GM23248 (cell line): ENCODE results near the gene KITLG. TPM values are rescaled to one million over a fixed set of nuclear protein-coding genes. Genes with fewer than 3 reads are reported as not detected.
A peak's percentile ranks its signal among the peaks of the same experiment; 100 is the strongest.

Source experiments
- DNase-seq: peaks from one replicate; pipeline ENCODE4 v3.0.0-alpha.2; 2015
- H2AFZ ChIP-seq: fragments of 200-600 bp; sonication (generic); 2 replicates; pipeline ENCODE4 v1.6.1; 2016; ENCODE audit warnings: antibody characterized with exemption
- H3F3A ChIP-seq: fragments of 200-600 bp; sonication (generic); 2 replicates; pipeline ENCODE4 v1.6.1; 2016; ENCODE audit warnings: mild to moderate bottlenecking, antibody characterized with exemption, mixed run types; ENCODE audit not compliant: insufficient read depth
- H3K27ac ChIP-seq: fragments of 200-600 bp; sonication (generic); 2 replicates; pipeline ENCODE4 v1.5.1; 2016; ENCODE audit warnings: mild to moderate bottlenecking
- H3K27me3 ChIP-seq: fragments of 200-600 bp; sonication (generic); replicated peaks from 2 replicates; pipeline ENCODE4 v1.6.1; 2016; ENCODE audit warnings: mild to moderate bottlenecking; ENCODE audit not compliant: insufficient read depth
- H3K36me3 ChIP-seq: fragments of 200-600 bp; sonication (generic); 2 replicates; pipeline ENCODE4 v1.6.1; 2016; ENCODE audit warnings: low read depth, mild to moderate bottlenecking
- H3K4me1 ChIP-seq: fragments of 200-600 bp; sonication (generic); 2 replicates; pipeline ENCODE4 v1.6.1; 2016; ENCODE audit warnings: mild to moderate bottlenecking; ENCODE audit not compliant: insufficient read depth
- H3K4me2 ChIP-seq: fragments of 200-600 bp; sonication (generic); one replicate; pipeline ENCODE4 v1.6.1; 2016; ENCODE audit warnings: mild to moderate bottlenecking; ENCODE audit not compliant: unreplicated experiment
- H3K4me3 ChIP-seq: fragments of 200-600 bp; sonication (generic); 2 replicates; pipeline ENCODE4 v1.5.1; 2016; ENCODE audit warnings: mild to moderate bottlenecking
- H3K79me2 ChIP-seq: fragments of 200-600 bp; sonication (generic); 2 replicates; pipeline ENCODE4 v1.6.1; 2016; ENCODE audit warnings: mild to moderate bottlenecking; ENCODE audit not compliant: insufficient read depth
- H3K9ac ChIP-seq: fragments of 200-600 bp; sonication (generic); 2 replicates; pipeline ENCODE4 v1.6.1; 2016; ENCODE audit warnings: mild to moderate bottlenecking
- H3K9me2 ChIP-seq: fragments of 200-600 bp; sonication (generic); 2 replicates; pipeline ENCODE4 v1.6.1; 2016; ENCODE audit warnings: mixed run types, mild to moderate bottlenecking, moderate library complexity; ENCODE audit not compliant: insufficient read depth
- H3K9me3 ChIP-seq: fragments of 200-600 bp; sonication (generic); one replicate; pipeline ENCODE4 v1.6.1; 2017; ENCODE audit warnings: low read depth
- H4K20me1 ChIP-seq: fragments of 200-600 bp; sonication (generic); 2 replicates; pipeline ENCODE4 v1.6.0; 2016; ENCODE audit not compliant: insufficient read depth
- EZH2 ChIP-seq: fragments of 200-600 bp; sonication (generic); IDR thresholded peaks from 2 replicates; pipeline ENCODE4 v1.6.1; 2018; ENCODE audit warnings: antibody characterized with exemption, mild to moderate bottlenecking; ENCODE audit not compliant: insufficient read depth, poor library complexity, severe bottlenecking
- EZH2phosphoT487 ChIP-seq: fragments of 200-600 bp; sonication (generic); IDR thresholded peaks from 2 replicates; pipeline ENCODE4 v1.6.1; 2018; ENCODE audit warnings: antibody characterized with exemption, moderate library complexity, mild to moderate bottlenecking, low read depth; ENCODE audit not compliant: insufficient read depth
- WGBS, 2 experiments: methylation state at CpG; one replicate each; pipeline ENCODE4 v1.1.6; 2015 to 2017; ENCODE audit warnings: low lambda C conversion rate in 2 of 2, low coverage in 1 of 2; ENCODE audit errors: missing lambda C conversion rate in 2 of 2; 5-methylcytosine and 5-hydroxymethylcytosine counted together
- in situ Hi-C: fragments of 300-500 bp; cut with MboI; formaldehyde crosslinking; loops from 2 replicates; pipeline ENCODE4 v1.15.0; 2020
- polyA plus RNA-seq: library from polyadenylated mRNA; unstranded; fragments of >200 nt; fragmentation: Nextera tagmentation; extraction: Ambion mirVana; gene quantifications from 2 replicates; pipeline ENCODE4 v1.2.1, GENCODE V29; 2016
- total RNA-seq: library from RNA; depleted of rRNA; stranded (reverse); fragments of >200 nt; shearing (Covaris generic); gene quantifications from 2 replicates; pipeline ENCODE4 v1.2.3, GENCODE V29; 2014

KITLG gene
- total and polyA plus RNA-seq, 2 experiments from 2014 or later: 34.8 to 98.4 TPM

- Histone ChIP-seq H3K79me2 (no peaks in the 10 kb centered on the region), H3K4me3 (no peak overlapping the region), H3K4me1 (no peaks in the 10 kb centered on the region), H4K20me1 (no peaks in the 10 kb centered on the region), H2AFZ (no peak overlapping the region), H3K9me3 (no peaks in the 10 kb centered on the region), H3K27ac (no peak overlapping the region), H3K36me3 (no peaks in the 10 kb centered on the region), H3F3A (peaks cover 9% of the 10 kb centered on the region; the same call in 1 of the 2 replicates), H3K27me3 (no peaks in the 10 kb centered on the region), H3K9me2 (no peaks in the 10 kb centered on the region), H3K9ac (no peak overlapping the region), H3K4me2 (no peak overlapping the region)
- peak; percentile 18 for DNase-seq
- TF ChIP-seq EZH2phosphoT487 (no peak), EZH2 (no peak)
- in situ Hi-C loops: no loop called here
- WGBS, 2 experiments: 65 to 68% methylated on average over 1 of the region's 1 CpG
These were observed 35.2 kb upstream of the KITLG start for GRCh38 chr12:88615490-88615889.

- TF ChIP-seq EZH2 (no peak), EZH2phosphoT487 (no peak)
- H3K79me2 ChIP-seq: no peaks in the 10 kb centered on the region
- peaks cover 4% of the 10 kb centered on the region for H3K9me3 ChIP-seq
- H2AFZ ChIP-seq: no peak overlapping the region
- no peak overlapping the region for H3K9ac ChIP-seq
- H3K36me3 ChIP-seq: no peaks in the 10 kb centered on the region
- no peaks in the 10 kb centered on the region for H4K20me1 ChIP-seq
- peaks cover 14% of the 10 kb centered on the region; the same call in 1 of the 2 replicates for H3F3A ChIP-seq
- H3K9me2 ChIP-seq: no peaks in the 10 kb centered on the region
- H3K27ac ChIP-seq: no peak overlapping the region
- no peak overlapping the region for H3K4me2 ChIP-seq
- no peak overlapping the region for H3K4me3 ChIP-seq
- in situ Hi-C loops: no loop called here
- H3K27me3 ChIP-seq: no peaks in the 10 kb centered on the region
- no peak for DNase-seq
- peaks cover 17% of the 10 kb centered on the region for H3K4me1 ChIP-seq
These were observed 24.4 kb upstream of the KITLG start for GRCh38 chr12:88604646-88605045.

- H3K27ac ChIP-seq: peak overlapping the region; percentile 40
- peaks cover 15% of the 10 kb centered on the region; the same call in 1 of the 2 replicates for H3F3A ChIP-seq
- peaks cover 17% of the 10 kb centered on the region for H3K4me1 ChIP-seq
- H3K4me3 ChIP-seq: no peak overlapping the region
- WGBS, 2 experiments: 4 to 5% methylated on average over 4 of the region's 4 CpGs
- in situ Hi-C loops: no loop called here
- H4K20me1 ChIP-seq: no peaks in the 10 kb centered on the region
- TF ChIP-seq EZH2: no peak
- TF ChIP-seq EZH2phosphoT487: no peak
- peaks cover 2% of the 10 kb centered on the region for H3K9me3 ChIP-seq
- peak; percentile 94 for DNase-seq
- H3K27me3 ChIP-seq: no peaks in the 10 kb centered on the region
- H3K4me2 ChIP-seq: peak overlapping the region; percentile 14
- no peaks in the 10 kb centered on the region for H3K9me2 ChIP-seq
- no peak overlapping the region for H3K9ac ChIP-seq
- peak overlapping the region; percentile 15; the same call in 1 of the 2 replicates for H2AFZ ChIP-seq
- H3K36me3 ChIP-seq: no peaks in the 10 kb centered on the region
- H3K79me2 ChIP-seq: no peaks in the 10 kb centered on the region
These were observed 20.0 kb upstream of the KITLG start for GRCh38 chr12:88600272-88600671.

- H3K36me3 ChIP-seq: no peaks in the 10 kb centered on the region
- no peaks in the 10 kb centered on the region for H3K79me2 ChIP-seq
- H3K4me3 ChIP-seq: no peak overlapping the region
- TF ChIP-seq EZH2: no peak
- TF ChIP-seq EZH2phosphoT487: no peak
- H4K20me1 ChIP-seq: no peaks in the 10 kb centered on the region
- H3K9ac ChIP-seq: no peak overlapping the region
- no peak overlapping the region for H2AFZ ChIP-seq
- no peaks in the 10 kb centered on the region for H3K27me3 ChIP-seq
- peaks cover 2% of the 10 kb centered on the region for H3K9me3 ChIP-seq
- H3K4me2 ChIP-seq: no peak overlapping the region
- no peak for DNase-seq
- H3K4me1 ChIP-seq: peaks cover 17% of the 10 kb centered on the region
- in situ Hi-C loops: no loop called here
- peaks cover 15% of the 10 kb centered on the region; the same call in 1 of the 2 replicates for H3F3A ChIP-seq
- H3K9me2 ChIP-seq: no peaks in the 10 kb centered on the region
- no peak overlapping the region for H3K27ac ChIP-seq
These were observed 17.1 kb upstream of the KITLG start for GRCh38 chr12:88597365-88597764.

DNA sequence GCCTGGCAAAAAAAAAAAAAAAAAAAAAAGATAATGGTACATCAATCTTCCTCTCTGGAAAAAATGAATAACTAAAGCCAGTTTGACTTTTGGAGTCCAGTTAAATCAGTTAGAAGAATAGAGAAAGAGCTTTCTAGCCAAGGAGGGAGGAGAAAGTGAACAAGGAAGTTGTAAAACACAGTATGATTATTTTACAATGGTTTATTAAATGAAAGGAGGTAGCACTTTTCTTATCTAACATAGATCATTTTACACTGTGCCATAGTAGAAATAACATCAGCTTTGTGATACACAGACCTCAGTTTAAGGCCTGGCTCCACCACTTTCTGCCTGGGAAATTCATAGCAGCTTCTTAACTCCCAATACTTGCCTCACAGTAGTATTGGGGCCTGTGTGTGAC lies 15.4 kb upstream of the KITLG start:
- in situ Hi-C loops: no loop called here
- peaks cover 2% of the 10 kb centered on the region for H3K9me3 ChIP-seq
- no peak overlapping the region for H3K27ac ChIP-seq
- DNase-seq: no peak
- H3K9me2 ChIP-seq: no peaks in the 10 kb centered on the region
- H3F3A ChIP-seq: peaks cover 11% of the 10 kb centered on the region; the same call in 1 of the 2 replicates
- H3K4me3 ChIP-seq: no peak overlapping the region
- no peaks in the 10 kb centered on the region for H3K36me3 ChIP-seq
- H2AFZ ChIP-seq: no peak overlapping the region
- no peak overlapping the region for H3K4me2 ChIP-seq
- peaks cover 11% of the 10 kb centered on the region for H3K4me1 ChIP-seq
- no peak for TF ChIP-seq EZH2phosphoT487
- no peak for TF ChIP-seq EZH2
- H3K27me3 ChIP-seq: no peaks in the 10 kb centered on the region
- H3K9ac ChIP-seq: no peak overlapping the region
- H4K20me1 ChIP-seq: no peaks in the 10 kb centered on the region
- H3K79me2 ChIP-seq: no peaks in the 10 kb centered on the region
